ENCODE measurements around the gene HECW1.

DNA sequence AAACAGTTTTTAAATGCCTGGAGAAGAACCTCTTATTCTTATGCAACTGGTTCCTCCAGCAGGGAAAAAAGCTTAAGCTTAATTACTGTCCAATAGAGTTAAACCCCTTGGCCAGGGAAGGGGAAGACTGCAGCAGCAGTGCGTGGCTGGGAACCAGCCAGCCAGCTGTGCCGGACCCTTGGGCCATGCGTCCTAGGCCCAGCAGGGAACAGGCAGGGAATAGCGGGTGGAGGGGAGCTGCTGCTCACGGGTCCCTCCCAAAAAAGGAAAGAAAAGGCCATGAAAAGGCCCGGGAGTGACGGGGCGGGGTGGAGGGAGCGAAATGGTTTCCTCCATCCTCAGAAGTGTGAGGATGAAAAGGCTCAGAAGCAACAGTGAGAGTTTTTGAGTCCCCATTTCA is 35.2 kb upstream of the HECW1 start:
- TF ChIP-seq, protein P1, sequence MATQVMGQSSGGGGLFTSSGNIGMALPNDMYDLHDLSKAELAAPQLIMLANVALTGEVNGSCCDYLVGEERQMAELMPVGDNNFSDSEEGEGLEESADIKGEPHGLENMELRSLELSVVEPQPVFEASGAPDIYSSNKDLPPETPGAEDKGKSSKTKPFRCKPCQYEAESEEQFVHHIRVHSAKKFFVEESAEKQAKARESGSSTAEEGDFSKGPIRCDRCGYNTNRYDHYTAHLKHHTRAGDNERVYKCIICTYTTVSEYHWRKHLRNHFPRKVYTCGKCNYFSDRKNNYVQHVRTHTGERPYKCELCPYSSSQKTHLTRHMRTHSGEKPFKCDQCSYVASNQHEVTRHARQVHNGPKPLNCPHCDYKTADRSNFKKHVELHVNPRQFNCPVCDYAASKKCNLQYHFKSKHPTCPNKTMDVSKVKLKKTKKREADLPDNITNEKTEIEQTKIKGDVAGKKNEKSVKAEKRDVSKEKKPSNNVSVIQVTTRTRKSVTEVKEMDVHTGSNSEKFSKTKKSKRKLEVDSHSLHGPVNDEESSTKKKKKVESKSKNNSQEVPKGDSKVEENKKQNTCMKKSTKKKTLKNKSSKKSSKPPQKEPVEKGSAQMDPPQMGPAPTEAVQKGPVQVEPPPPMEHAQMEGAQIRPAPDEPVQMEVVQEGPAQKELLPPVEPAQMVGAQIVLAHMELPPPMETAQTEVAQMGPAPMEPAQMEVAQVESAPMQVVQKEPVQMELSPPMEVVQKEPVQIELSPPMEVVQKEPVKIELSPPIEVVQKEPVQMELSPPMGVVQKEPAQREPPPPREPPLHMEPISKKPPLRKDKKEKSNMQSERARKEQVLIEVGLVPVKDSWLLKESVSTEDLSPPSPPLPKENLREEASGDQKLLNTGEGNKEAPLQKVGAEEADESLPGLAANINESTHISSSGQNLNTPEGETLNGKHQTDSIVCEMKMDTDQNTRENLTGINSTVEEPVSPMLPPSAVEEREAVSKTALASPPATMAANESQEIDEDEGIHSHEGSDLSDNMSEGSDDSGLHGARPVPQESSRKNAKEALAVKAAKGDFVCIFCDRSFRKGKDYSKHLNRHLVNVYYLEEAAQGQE (tag by site-specific recombination; IDR thresholded peaks at IDR 0.05), result no peak
- no peak for TF ChIP-seq ZFP41 (tag by site-specific recombination; IDR thresholded peaks at IDR 0.05; ENCODE audit: borderline replicate concordance)
